GM19099 (cell line): Measurements from ENCODE around the gene MARK4.

Experiments used
- POLR2A ChIP-seq: IDR thresholded peaks from 3 replicates; pipeline ENCODE4 v1.6.1; 2011; ENCODE audit warnings: low read depth; ENCODE audit not compliant: insufficient read length; ENCODE audit errors: extremely low read depth

MARK4 gene

GRCh38 chr19:45250832-45251451 lies at the start of gene MARK4:
MARK4 (plus strand) TSS chr19:45251271; CDS start chr19:45251589, 318 bp downstream.
- peak; percentile 45 for TF ChIP-seq POLR2A

GRCh38 chr19:45202637-45203036 lies 48.4 kb upstream of the MARK4 start:
- no peak for TF ChIP-seq POLR2A

- no peak for TF ChIP-seq POLR2A
Measured at GRCh38 chr19:45205810-45206209, 45.3 kb upstream of the MARK4 start.

GRCh38 chr19:45206328-45206727 lies 44.7 kb upstream of the MARK4 start:
- no peak for TF ChIP-seq POLR2A

DNA sequence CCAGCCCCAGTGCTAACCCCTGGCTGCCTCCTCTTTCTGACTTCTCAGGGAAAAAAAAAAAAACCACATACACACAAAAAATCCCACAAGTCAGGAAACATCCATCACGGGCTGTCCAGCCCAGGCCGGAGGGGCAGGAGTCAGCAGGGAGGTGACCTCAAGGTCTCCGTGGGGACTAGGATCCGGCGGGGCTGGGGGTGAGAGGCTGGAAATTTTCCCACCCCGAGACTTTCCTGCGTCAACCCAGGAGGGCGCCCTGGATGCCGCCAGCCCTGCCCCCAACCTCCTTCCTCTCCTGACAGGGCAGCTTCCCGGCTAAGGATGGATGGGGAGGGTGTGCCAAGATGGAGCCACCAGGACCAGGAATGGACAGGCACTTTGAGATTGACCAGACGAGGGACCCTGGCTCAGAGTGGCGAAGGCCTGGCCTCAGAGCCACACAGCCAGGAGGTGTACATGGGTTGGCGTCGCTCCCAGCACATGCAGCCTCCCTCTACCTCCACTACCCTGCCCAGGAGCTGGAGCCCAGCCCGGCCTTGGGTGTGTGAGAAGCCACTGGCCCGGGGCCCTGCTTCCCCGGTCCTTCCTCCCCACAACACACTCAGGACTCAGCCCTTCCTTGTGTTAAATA lies 39.2 kb upstream of the MARK4 start:
- TF ChIP-seq POLR2A: no peak

DNA sequence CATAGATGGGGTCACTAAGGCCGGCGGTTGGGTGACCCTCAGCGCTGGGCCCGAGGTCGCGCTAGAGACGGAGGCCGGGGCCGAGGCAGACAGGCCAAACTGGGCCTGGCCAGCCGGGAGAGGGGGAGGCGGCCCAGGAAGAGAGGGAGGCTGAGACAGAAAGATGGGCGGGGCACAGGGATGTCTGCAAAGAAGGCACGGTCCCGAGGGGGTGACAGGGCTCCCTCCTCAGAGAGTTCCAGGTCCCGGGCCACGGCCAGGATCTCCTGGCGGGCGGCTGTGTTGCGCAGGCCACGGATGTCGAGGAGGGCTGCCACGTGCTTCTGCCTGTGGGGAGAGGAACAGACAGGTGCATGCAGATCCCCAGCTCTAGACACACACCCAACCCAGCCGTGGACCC lies 38.0 kb upstream of the MARK4 start:
- TF ChIP-seq POLR2A: no peak

GRCh38 chr19:45215391-45216191 lies 35.5 kb upstream of the MARK4 start:
- TF ChIP-seq POLR2A: no peak

- TF ChIP-seq POLR2A: no peak
Measured at GRCh38 chr19:45216667-45217066, 34.4 kb upstream of the MARK4 start.

DNA sequence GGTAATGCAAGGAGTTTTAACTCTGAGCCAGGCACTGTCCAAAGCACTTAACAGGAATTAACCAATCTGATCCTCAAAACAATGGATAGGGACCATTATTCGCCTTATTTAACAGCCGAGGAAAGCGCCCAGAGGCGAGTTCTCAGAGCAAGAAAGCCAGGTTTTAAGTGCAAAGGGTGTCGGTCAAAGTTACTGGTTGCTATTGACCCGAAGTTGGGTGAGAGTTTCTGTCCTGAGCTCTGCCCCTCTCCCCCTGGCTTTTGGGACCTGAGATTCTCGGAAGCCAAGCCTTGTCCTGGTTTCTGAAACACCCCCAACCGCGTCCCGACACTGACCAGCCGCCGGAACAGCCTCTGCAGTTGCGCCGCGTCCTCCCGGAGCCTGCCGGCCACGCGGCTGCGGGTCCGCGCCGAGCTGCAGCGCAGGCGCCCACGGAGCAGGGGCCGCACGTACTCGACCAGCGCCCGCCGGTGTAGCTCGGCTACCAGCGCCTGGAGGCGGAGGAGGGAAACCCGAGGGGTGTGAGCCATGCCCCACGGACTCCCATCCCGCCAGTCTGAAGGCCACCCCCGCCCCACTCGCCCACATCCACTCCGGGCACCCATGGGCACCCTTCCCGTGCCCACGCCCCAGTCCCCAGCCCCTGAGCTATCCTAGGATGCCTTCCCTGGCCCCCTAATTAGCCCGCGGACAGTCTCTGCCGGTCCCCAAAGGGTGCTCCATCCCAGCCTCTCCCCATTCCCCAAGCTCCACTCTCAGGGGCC lies 33.7 kb upstream of the MARK4 start:
- no peak for TF ChIP-seq POLR2A

GRCh38 chr19:45217957-45218334 lies 33.1 kb upstream of the MARK4 start:
- no peak for TF ChIP-seq POLR2A

DNA sequence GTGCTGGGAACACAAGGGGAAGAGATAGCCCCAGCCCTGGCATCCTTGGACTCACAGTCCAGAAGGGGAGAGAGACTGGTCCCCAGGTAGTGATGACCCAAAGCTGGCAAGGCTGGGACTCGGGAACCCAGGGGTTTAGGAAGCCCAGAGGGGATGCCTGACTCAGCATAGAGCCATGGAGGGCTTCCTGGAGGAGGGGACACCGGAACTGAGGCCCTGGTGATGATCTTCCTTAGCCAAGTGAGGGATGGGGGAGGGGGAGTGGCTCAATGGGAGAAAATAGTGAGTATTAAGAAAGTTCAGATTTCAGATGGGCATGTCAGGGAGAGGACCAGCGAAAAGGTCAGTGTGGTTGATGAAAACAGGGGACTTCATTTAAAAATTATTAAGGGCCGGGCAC lies 32.6 kb upstream of the MARK4 start:
- TF ChIP-seq POLR2A: no peak

DNA sequence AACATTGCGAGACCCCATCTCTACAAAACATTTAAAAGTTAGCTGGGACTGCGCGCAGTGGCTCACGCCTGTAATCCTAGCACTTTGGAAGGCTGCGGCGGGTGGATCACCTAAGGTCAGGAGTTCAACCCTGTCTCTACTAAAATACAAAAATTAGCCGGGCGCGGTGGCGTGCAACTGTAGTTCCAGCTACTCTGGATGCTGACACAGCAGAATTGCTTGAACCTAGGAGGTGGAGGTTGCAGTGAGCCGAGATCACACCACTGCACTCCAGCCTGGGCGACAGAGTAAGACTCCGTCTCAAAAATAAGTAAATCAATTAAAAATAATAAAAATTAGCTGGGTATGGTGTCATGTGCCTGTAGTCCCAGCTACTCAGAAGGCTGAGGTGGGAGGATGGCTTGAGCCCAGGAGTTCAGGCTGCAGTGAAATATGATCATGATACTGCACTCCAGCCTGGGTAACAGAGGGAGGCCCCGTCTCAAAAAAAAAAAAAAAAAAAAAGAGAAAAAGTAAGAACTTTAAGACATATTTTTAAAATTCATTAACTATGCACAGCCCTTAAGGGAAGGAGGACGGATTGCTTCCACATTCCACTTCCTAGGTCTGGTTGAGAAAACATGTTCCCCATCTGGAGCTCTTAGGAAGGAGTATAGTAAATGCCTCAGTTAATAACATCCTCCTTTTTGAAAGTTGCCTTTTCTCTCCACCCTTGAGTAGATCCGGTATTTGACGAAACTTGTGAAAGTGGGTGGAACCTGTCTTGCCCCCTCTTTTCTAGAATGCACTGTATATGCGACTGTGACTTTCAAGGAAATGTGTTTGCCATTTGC lies 31.9 kb upstream of the MARK4 start:
- TF ChIP-seq POLR2A: no peak

- no peak for TF ChIP-seq POLR2A
Measured at GRCh38 chr19:45222724-45223123, 28.3 kb upstream of the MARK4 start.

GRCh38 chr19:45223879-45224278 lies 27.2 kb upstream of the MARK4 start:
- no peak for TF ChIP-seq POLR2A
